CMK (cell line): Measurements from ENCODE around the gene WDR88.
"Not testable (repeated sequence)": the region's sequence is repeated elsewhere in the genome, so short reads cannot be mapped to it uniquely, and the experiment has no call there.

Experiments used
- DNase-seq: peaks from one replicate; pipeline ENCODE4 v3.0.0-alpha.2; 2010; ENCODE audit warnings: low read depth

WDR88 gene

GRCh38 chr19:33198169-33198568 lies 66.3 kb downstream of the WDR88 start:
- no peak for DNase-seq

DNA sequence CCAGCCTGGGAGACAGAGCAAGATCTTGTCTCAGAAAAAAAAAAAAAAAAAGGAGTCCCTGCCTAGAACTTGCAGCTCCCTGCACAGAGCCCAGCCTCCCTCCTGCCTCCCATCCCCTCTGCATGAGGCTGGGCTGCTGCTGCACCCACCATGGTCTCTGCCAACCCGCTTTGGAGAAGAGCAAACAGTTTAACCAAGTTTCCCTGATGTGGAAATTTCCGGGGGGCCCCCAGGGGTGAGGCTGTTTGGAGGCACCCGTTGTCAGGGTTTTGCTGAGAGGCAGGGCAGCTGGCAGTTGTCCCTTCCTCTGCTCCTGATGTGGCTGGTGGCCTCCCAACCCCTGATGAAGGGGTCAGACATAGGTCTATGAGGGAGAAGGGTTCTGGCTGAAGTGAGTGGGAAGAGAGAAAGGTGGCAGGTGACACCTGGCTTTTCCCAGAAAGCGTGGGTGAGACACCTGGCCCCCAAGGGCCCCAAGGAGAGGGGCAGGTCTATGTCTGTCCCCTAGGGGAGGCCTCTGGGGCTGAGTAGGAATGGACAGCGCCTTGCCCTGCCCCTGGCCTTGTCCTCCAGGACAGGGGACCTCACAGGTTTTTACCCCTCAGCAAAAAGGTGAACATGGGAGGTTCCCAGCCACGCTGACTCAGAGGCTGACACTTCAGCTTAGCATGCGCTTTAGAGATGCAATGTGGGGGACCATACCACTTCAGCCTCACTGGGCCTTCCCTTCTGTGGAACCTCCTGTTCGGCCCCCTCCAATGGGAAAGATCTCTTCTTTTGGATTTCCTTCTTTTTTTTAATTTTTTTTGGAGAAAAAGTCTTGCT lies 67.7 kb downstream of the WDR88 start:
- DNase-seq = no peak

DNA sequence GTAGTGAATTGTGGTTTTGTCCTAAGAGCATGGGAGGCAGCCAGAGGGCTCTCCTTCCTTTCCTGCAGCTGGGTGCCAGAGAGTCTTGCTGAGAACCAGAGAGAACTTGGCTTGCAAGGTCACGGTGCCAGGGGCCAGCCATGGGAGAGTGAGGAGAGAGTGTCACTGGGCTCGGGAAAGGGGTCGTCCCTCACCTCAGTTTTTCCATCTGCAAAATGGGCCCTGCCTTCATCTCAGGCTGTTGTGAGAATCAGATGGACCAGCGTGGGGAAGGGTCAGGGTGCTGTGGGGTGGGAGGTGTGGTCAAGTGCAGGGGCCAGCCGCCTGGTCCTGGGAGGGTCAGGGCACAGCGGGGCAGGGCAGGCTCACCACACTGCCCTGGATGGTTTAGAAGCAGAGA lies 69.6 kb downstream of the WDR88 start:
- DNase-seq = no peak

DNA sequence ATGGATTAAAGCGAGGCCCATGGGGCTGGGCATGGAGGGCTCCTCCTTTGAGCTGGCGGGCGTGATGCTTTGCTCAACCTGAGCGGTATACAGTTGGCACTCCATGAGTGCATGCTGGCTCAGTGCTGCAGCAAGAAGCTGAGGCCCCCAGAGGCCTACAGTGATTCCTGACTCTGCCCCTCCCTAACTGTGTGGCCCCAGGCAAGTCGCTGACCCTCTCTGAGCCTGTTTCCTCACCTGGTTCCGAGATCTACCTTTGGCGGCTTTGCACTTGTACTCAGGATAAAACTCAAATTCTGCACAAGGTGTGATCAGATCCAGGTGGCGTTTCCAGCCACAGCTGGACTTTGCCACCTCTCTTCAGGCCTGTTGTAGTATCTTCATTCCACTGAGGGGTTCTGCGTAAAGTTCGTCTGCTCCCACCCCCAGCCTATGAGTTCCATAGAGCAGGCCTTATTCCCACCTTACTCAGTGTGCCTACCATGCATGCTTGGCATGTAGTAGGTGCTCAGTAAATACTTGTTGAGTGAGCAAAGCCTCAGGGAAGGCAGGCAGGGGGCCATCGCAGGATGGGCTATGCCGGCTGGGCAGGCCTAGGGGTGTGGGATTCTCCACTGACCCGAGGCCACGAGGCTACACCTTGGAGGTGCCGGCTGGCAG lies 70.1 kb downstream of the WDR88 start:
- no peak for DNase-seq

DNA sequence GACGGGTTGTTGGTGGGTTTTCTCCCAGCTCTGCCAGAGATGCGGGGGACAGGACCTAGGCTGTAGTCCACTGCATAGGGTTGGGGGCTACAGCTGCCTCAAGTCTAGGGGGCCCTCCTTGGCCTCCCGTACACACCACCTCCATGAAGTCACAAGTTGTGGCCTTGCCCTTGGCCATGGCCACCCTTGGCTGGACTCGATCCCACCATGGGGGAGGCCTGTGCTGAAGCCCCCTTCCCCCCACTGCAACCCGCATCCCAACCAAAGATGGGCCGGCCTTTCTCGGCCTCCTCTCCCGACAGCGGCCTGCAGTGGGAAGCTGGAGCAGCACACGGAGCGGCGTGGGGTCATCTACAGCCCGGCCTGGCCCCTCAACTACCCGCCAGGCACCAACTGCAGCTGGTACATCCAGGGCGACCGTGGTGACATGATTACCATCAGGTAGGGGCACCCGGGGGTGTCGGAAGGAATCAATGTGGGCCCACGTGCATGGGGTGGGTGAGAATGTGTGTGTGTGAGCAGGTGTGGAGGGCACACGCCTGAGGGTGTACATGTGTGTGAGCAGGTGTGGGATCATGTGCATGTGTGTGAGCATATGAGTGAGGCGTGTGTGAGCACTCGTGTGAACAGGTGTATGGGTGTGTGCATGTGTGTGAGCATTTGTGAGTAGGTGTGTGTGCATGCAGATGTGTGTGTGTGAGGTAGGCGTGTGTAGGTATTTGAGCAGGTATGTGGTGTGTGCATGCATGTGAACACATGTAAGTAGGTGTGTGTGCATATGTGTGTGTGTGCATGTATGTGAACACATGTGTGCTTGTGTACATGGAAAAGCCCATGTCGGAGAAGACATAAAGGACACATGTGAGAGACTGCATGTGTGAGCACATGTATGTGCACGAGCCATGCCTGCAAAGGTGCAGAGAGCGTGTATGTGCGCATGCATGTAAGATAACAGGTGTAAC lies 70.9 kb downstream of the WDR88 start:
- no peak for DNase-seq

DNA sequence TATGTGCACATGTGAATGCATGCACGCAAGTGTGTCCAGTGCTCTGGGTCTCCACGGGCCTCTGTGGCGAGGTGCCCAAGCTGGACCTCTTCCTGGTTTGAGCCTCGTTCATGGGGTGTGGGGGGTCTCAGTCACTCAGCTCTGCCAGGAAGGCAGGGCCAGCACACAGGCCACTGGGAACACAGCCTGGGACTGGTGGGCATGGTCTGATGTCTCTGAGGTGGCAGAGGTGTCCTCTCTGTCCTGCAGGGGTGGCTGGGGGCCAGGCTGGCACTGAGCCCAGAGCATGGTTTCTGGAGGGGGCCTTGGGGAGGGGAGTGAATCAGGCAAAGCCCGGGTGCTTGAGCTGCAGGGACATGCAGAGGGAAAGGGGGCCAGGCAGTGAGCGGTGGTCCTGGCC lies 71.6 kb downstream of the WDR88 start:
- DNase-seq = no peak

GRCh38 chr19:33204136-33204973 lies 72.4 kb downstream of the WDR88 start:
- no peak for DNase-seq

DNA sequence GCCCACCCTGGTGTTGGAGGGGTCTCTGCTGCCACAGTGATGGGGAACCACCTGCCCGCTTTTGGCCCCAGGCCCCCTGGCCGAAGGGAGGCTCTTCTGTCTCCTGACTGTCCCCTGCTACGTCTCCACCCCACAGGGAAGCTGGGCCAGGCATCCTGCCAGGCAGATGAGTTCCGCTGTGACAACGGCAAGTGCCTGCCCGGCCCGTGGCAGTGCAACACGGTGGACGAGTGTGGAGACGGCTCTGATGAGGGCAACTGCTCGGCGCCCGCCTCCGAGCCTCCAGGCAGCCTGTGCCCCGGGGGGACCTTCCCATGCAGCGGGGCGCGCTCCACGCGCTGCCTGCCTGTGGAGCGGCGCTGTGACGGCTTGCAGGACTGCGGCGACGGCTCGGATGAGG lies 73.2 kb downstream of the WDR88 start:
- no peak for DNase-seq

- no peak for DNase-seq
These were observed 73.8 kb downstream of the WDR88 start for GRCh38 chr19:33205531-33206260.

DNA sequence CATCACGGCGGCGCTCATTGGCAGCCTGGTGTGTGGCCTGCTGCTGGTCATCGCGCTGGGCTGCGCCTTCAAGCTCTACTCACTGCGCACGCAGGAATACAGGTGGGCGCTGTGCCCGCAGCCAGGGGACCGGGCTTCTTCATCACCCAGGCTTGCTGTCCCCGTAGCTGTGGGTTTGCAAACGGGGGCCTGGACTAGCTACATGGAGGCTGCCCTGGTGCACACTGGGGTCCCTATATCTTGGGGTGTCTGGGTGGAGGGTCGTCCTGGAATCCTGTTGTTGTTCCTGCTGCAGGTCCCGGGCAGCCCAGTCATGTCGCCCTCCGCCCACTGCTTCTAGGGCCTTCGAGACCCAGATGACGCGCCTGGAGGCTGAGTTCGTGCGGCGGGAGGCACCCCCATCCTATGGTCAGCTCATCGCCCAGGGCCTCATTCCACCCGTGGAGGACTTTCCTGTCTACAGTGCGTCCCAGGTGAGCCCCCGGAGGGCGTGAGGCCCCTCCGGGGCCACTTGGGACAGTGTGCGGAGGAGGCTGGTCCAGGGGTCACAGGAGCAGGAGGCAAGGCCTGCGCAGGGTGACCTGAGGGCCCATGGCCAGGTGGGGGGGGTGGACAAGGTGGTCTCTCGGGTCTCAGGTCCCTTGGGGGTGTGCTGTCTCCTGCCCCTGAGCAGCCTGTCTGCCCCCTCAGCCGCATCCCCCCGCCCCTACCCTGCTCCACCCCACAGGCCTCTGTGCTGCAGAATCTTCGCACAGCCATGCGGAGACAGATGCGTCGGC lies 74.5 kb downstream of the WDR88 start:
- DNase-seq = no peak

GRCh38 chr19:33207040-33207620 lies 75.2 kb downstream of the WDR88 start:
- no peak for DNase-seq

DNA sequence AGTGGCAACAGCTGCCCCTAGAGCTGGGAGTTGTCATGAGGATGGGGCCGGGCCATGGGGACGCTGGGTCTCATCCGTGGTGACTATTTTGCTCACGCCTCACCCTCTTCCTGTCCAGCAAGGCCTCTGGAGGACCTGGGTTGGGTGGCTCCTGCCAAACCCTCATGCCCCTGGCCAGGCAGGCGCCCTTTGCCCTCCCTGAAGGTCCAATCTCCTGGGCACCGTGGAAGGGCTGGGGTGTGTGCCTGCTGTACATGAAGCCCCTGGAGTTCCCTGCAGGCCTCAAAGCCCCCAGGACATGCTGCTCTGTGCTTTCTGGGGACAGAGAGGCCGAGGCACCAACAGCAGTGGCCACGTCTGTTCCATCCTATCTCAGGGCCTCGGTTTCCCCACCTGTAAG lies 76.0 kb downstream of the WDR88 start:
- DNase-seq = no peak

GRCh38 chr19:33208371-33208895 lies 76.5 kb downstream of the WDR88 start:
- peak; percentile 12 for DNase-seq

DNA sequence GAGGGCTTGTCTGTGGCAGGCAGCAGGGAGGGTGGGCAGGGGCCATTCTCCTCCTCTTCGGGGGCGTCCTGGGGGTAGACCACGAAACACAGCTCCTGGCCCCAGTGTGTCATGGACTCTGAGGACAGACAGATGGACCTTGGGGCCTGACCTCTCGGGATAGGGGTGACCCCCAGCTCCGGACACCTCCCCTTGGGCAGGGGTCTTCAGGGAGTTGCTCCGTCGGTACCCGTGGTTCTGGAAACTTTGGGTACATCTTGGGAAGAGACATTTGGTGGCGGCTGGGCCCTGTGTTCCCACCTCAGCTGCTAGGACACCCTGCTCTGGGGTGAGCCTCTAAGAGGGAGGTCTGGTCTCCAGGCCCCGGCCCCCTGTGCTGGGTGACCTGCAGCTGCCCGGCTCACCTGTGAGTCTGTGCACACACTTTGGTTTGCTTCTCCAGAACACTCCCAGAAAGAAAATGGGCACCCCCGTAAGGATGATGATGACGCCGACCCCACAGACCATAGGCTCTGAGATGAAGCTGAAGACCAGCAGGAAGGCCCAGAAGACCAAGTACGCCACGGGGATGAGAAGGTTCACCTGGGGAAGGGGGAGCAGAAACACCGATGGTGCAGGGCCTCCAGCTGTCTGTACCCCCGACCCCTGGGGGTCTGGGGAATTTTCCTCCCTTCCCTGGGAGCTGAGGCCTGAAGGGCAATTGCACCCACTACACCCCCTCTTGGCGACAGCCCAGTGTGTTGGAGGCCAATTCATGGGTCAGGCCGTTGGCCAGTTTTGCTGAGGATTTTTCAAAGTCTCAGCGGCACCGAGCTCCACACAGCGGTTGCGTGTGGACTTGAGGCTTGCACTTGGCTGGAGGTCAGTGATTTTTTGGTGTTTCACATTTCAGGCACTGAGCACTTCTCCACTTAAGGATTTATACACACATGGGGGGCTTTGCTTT lies 77.3 kb downstream of the WDR88 start:
- no peak for DNase-seq

- DNase-seq = not testable (repeated sequence)
These were observed 77.9 kb downstream of the WDR88 start for GRCh38 chr19:33209850-33210230.

- no peak for DNase-seq
These were observed 78.5 kb downstream of the WDR88 start for GRCh38 chr19:33210266-33210940.

GRCh38 chr19:33211794-33212435 lies 80.0 kb downstream of the WDR88 start:
- no peak for DNase-seq
